Activated CD4-positive, alpha-beta T cell treated with anti-CD3 and anti-CD28 coated beads, Interleukin-2, amount 10 ng/mL, durations not matched to agents 24 days and 14 days (primary cell): Measurements from ENCODE around the gene PML. TPM values are rescaled to one million over a fixed set of nuclear protein-coding genes. Genes with fewer than 3 reads are reported as not detected.
"Not testable (repeated sequence)": the region's sequence is repeated elsewhere in the genome, so short reads cannot be mapped to it uniquely, and the experiment has no call there.

Experiments used
- DNase-seq: peaks from one replicate; pipeline ENCODE4 v3.0.0; 2022
- H3K27ac Mint-ChIP-seq: one replicate; pipeline ENCODE4 v1.8.0; 2022; ENCODE audit warnings: mild to moderate bottlenecking, mixed read lengths
- H3K27me3 Mint-ChIP-seq: one replicate; pipeline ENCODE4 v1.8.0; 2022; ENCODE audit warnings: mixed read lengths
- H3K36me3 Mint-ChIP-seq: one replicate; pipeline ENCODE4 v1.8.0; 2022; ENCODE audit warnings: low read depth, mild to moderate bottlenecking, mixed read lengths
- H3K4me1 Mint-ChIP-seq: one replicate; pipeline ENCODE4 v1.8.0; 2021; ENCODE audit warnings: mixed read lengths
- H3K4me3 Mint-ChIP-seq: one replicate; pipeline ENCODE4 v1.8.0; 2022; ENCODE audit warnings: mild to moderate bottlenecking, moderate library complexity, mixed read lengths
- H3K9me3 Mint-ChIP-seq: one replicate; pipeline ENCODE4 v1.8.0; 2021; ENCODE audit warnings: mixed read lengths
- intact Hi-C: fragments of 100-400 bp; cut with micrococcal nuclease; formaldehyde crosslinking; loops from one replicate; pipeline ENCODE4 v1.15.1; 2023
- total RNA-seq: library from RNA; stranded (reverse); gene quantifications from 2 replicates; pipeline ENCODE4 v1.2.3, GENCODE V29; 2022

Gene PML
- total RNA-seq, 1 donor from 2014 or later: 61.3 TPM

DNA sequence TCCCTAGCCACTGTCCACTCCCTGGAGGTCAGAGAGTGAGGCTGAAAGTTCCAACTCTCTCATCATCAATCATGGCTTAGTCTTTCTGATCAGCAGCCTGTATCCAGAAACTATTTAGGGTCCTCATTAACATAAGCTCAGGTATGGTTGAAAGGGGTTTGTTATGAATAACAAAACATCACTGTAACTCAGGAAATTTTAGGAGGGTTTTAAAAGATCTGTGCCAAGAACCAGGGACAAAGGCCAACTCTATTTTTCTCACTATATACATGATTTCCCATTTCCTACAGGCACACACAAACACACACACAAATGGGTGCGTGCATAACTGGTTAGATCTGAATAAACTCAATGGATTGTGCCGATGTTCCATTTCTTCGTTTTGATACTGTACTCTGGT is 26.1 kb upstream of the PML start:
- no peaks in the 10 kb centered on the region for H3K27me3 Mint-ChIP-seq
- peaks cover 39% of the 10 kb centered on the region for H3K4me1 Mint-ChIP-seq
- H3K4me3 Mint-ChIP-seq: no peak overlapping the region
- DNase-seq: no peak
- intact Hi-C loops: no loop called here
- H3K36me3 Mint-ChIP-seq: no peaks in the 10 kb centered on the region
- no peaks in the 10 kb centered on the region for H3K9me3 Mint-ChIP-seq
- no peak overlapping the region for H3K27ac Mint-ChIP-seq

GRCh38 chr15:73969151-73969759 is 25.3 kb upstream of the PML start:
- no peak for DNase-seq
- H3K27me3 Mint-ChIP-seq: no peaks in the 10 kb centered on the region
- peaks cover 1% of the 10 kb centered on the region for H3K9me3 Mint-ChIP-seq
- peak overlapping the region; percentile 25 for H3K27ac Mint-ChIP-seq
- no peak overlapping the region for H3K4me3 Mint-ChIP-seq
- intact Hi-C loops: no loop called here
- no peaks in the 10 kb centered on the region for H3K36me3 Mint-ChIP-seq
- H3K4me1 Mint-ChIP-seq: peaks cover 41% of the 10 kb centered on the region

DNA sequence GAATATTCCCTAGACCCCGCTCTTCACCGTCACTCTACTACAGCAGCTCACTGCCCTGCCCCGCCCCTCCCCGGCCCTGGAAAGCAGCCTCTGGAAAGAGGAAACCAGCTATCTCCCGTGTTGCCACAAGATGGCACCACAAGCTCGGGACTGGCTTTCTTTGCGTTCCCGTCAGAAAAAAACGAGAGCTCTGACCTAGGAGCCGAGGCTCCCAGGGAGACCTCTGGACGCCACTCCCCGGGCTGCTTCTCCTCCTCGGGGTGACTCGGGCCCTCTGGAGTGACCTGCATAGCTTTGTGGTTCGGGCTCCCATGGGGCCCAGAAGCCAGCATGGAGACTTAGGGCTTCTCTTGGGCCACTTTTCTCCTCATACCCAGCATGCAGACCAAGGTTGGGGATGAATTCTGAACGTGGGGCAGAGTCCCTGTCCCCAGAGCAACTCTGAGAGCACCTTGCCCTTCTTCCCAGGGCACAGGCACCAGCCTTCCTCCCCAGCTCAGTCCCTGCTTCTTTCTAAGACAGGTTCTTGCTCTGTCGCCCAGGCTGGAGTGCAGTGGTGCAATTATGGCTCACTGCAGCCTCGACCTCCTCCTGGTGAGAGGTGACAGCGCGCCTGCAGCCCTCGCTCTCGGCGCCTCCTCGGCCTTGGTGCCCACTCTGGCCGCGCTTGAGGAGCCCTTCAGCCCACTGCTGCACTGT is 21.4 kb upstream of the PML start:
- intact Hi-C loops: loop anchor here (1.0 to 5.0 kb wide), 4 partner anchors 34 to 349 kb away; no protein-coding TSS in a partner anchor
- peak; percentile 95 for DNase-seq
- Mint-ChIP-seq H3K4me1 (peaks cover 37% of the 10 kb centered on the region), H3K9me3 (peaks cover 5% of the 10 kb centered on the region), H3K27ac (peak overlapping the region; percentile 25), H3K36me3 (peaks cover 3% of the 10 kb centered on the region), H3K4me3 (peak overlapping the region; percentile 51), H3K27me3 (peaks cover 5% of the 10 kb centered on the region)

- H3K36me3 Mint-ChIP-seq, H3K27ac Mint-ChIP-seq, H3K9me3 Mint-ChIP-seq, H3K4me3 Mint-ChIP-seq, H3K27me3 Mint-ChIP-seq, DNase-seq: not testable (repeated sequence)
- H3K4me1 Mint-ChIP-seq: peaks cover 37% of the 10 kb centered on the region
- intact Hi-C loops: loop anchor here (1.0 to 5.0 kb wide), 4 partner anchors 34 to 349 kb away; no protein-coding TSS in a partner anchor
Measured at GRCh38 chr15:73973683-73974200, 20.8 kb upstream of the PML start.

GRCh38 chr15:73975440-73976125 is 18.9 kb upstream of the PML start:
- DNase-seq: peak; percentile 90
- H3K4me1 Mint-ChIP-seq: peaks cover 37% of the 10 kb centered on the region
- H3K9me3 Mint-ChIP-seq, H3K27me3 Mint-ChIP-seq, intact Hi-C loops, H3K36me3 Mint-ChIP-seq: not testable (repeated sequence)
- H3K4me3 Mint-ChIP-seq: peak overlapping the region; percentile 62
- peak overlapping the region; percentile 68 for H3K27ac Mint-ChIP-seq

GRCh38 chr15:73978896-73979295 is 15.6 kb upstream of the PML start:
- H3K4me3 Mint-ChIP-seq: no peak overlapping the region
- H3K9me3 Mint-ChIP-seq: peaks cover 5% of the 10 kb centered on the region
- peaks cover 3% of the 10 kb centered on the region for H3K36me3 Mint-ChIP-seq
- H3K27ac Mint-ChIP-seq: peak overlapping the region; percentile 31
- intact Hi-C loops: no loop called here
- H3K27me3 Mint-ChIP-seq: peaks cover 7% of the 10 kb centered on the region
- DNase-seq: no peak
- H3K4me1 Mint-ChIP-seq: peaks cover 49% of the 10 kb centered on the region

DNA sequence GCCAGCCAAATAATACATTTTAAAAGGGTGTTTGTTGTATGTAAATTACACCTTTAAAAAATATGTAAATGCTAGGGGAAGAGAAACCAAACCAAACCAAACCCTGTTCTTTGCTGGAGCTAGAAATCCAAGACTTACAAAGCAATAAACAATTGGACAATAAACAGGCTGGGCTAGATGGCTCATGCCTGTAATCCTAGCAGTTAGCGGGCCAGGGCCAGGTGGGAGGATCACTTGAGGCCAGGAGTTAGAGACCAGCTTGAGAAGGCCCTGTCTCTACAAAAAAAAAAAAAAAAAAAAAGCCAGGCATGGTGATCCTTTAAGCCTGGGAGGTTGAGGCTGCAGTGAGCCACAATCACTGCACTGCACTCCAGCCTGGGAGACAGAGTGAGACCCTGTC is 14.9 kb upstream of the PML start:
- no peak overlapping the region for H3K27ac Mint-ChIP-seq
- peaks cover under 1% of the 10 kb centered on the region for H3K9me3 Mint-ChIP-seq
- H3K4me1 Mint-ChIP-seq: peaks cover 50% of the 10 kb centered on the region
- peaks cover 6% of the 10 kb centered on the region for H3K36me3 Mint-ChIP-seq
- intact Hi-C loops: loop anchor here (2.0 kb wide), 1 partner anchor 27 kb away; no protein-coding TSS in a partner anchor
- H3K4me3 Mint-ChIP-seq: no peak overlapping the region
- peaks cover 5% of the 10 kb centered on the region for H3K27me3 Mint-ChIP-seq
- no peak for DNase-seq

DNA sequence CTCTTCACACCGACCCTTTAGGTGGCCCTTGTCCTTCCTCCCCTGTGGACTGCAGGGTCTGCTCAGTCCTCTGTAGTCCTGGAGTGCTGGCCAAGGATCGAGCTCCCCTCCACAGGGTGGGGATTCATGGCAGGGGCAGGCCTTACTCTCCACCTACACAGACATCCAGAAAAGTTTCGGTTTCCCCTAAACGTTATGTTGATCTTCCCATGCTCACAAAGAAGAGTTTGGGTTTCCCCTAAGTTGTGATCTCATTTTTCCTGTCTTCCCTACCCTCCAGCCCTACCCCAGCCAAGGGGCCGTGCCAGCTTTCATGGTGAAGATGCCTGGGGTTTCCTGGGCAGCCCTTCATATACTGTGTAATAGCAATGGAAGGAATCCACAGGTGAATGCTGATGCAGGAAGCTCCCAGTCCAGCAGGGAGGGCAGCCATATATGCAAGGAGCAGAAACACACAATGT is 12.7 kb upstream of the PML start:
- DNase-seq: peak; percentile 72
- Mint-ChIP-seq H3K4me1 (peaks cover 52% of the 10 kb centered on the region), H3K27me3 (peaks cover 1% of the 10 kb centered on the region), H3K27ac (peak overlapping the region; percentile 83), H3K4me3 (peak overlapping the region; percentile 71), H3K9me3 (no peaks in the 10 kb centered on the region), H3K36me3 (peaks cover 8% of the 10 kb centered on the region)
- intact Hi-C loops: loop anchor here (1.0 to 2.0 kb wide), 2 partner anchors 11 to 25 kb away; partner anchors contain the start of gene STOML1

DNA sequence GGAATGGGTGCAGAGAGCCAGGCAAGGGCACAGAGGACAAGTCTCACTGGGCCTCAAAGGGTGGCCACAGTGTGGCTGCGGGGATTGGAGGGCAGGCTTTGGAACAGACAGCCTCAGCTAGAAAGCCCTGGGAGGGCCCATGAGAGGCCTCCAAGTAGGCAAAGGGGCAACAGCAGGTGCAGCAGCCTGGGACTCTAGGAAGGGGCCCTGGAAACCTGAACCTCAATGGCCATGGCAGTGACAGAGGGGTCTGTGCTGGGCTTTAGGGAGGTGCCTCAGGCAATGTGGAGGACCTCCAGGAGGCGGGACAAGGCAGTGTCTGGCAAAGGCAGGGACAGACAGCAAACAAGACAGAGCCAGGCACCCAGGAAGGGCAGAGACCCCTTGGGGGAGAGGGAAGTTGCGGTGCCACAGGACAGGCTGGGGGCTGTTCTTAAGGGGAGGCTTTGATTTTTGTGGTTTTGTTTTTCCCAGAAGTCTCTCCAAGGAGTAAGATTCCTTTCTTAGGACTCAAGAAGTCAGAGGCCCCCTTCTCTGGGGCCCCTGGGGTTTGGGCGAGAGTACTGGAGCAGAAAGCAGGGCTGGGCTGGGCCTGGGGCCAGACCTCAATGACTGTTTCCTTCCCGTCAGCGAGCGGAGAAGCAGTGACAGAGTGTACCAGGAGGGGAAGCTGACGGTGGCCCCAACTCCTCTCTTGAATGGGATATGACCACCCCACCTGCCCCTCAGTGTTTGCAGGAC is 12.1 kb upstream of the PML start:
- peak; percentile 78 for DNase-seq
- H3K27ac Mint-ChIP-seq: peak overlapping the region; percentile 83
- H3K36me3 Mint-ChIP-seq: peaks cover 10% of the 10 kb centered on the region
- no peaks in the 10 kb centered on the region for H3K9me3 Mint-ChIP-seq
- H3K4me3 Mint-ChIP-seq: peak overlapping the region; percentile 71
- H3K27me3 Mint-ChIP-seq: peaks cover 1% of the 10 kb centered on the region
- intact Hi-C loops: loop anchor here (1.0 kb wide), 1 partner anchor 10 kb away; the partner anchor contains the start of gene STOML1
- peaks cover 54% of the 10 kb centered on the region for H3K4me1 Mint-ChIP-seq

DNA sequence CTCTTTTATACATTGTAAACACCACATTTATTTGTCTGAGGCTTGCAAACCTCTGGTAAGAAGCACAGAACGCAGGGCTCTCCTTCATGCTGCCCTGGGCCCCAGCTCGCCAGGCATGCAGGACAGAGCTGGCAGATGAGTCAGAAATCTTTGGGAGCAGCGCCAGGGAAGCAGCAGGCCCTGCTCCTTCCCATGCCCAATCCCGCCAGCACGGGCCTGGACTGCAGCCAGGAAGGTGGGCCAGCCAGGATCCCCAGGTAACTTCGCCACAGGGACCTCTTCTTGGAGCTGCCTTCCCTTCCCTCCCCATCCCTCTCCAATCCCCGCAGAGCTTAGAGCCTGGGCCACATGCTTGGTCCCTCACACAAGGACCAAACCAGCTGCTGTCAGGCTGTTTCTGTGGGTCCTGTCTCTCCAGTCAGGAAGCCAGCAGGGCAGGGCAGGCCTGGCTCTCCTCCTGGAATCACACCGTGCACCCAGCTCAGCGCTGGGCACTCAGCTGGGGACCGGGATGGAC is 11.2 kb upstream of the PML start:
- H3K27me3 Mint-ChIP-seq: peaks cover 1% of the 10 kb centered on the region
- intact Hi-C loops: no loop called here
- H3K9me3 Mint-ChIP-seq: no peaks in the 10 kb centered on the region
- no peak for DNase-seq
- H3K27ac Mint-ChIP-seq: peak overlapping the region; percentile 83
- no peak overlapping the region for H3K4me3 Mint-ChIP-seq
- H3K4me1 Mint-ChIP-seq: peaks cover 59% of the 10 kb centered on the region
- peaks cover 10% of the 10 kb centered on the region for H3K36me3 Mint-ChIP-seq

DNA sequence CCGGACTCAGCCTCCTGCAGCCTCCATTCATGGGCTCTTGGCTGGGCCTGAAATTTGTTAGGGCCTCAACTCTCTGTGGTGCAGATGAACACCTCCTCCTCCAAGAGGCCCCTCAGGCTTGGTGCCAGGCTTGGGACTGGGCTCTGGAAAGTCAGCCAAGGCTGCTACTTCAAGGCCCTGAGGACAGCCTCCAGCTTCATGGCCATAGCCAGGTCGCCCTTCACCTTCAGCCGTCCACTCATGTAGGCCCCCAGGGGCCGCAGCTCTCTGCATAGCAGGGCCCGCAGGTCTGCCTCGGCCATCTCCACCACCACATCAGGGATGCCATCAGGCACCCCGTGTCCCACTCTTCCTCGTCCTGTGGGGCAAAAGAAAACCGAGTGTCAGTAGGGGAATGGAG is 10.7 kb upstream of the PML start:
- H3K9me3 Mint-ChIP-seq: no peaks in the 10 kb centered on the region
- intact Hi-C loops: no loop called here
- H3K27ac Mint-ChIP-seq: peak overlapping the region; percentile 82
- peaks cover 10% of the 10 kb centered on the region for H3K36me3 Mint-ChIP-seq
- H3K27me3 Mint-ChIP-seq: no peaks in the 10 kb centered on the region
- DNase-seq: no peak
- H3K4me1 Mint-ChIP-seq: peaks cover 59% of the 10 kb centered on the region
- no peak overlapping the region for H3K4me3 Mint-ChIP-seq

DNA sequence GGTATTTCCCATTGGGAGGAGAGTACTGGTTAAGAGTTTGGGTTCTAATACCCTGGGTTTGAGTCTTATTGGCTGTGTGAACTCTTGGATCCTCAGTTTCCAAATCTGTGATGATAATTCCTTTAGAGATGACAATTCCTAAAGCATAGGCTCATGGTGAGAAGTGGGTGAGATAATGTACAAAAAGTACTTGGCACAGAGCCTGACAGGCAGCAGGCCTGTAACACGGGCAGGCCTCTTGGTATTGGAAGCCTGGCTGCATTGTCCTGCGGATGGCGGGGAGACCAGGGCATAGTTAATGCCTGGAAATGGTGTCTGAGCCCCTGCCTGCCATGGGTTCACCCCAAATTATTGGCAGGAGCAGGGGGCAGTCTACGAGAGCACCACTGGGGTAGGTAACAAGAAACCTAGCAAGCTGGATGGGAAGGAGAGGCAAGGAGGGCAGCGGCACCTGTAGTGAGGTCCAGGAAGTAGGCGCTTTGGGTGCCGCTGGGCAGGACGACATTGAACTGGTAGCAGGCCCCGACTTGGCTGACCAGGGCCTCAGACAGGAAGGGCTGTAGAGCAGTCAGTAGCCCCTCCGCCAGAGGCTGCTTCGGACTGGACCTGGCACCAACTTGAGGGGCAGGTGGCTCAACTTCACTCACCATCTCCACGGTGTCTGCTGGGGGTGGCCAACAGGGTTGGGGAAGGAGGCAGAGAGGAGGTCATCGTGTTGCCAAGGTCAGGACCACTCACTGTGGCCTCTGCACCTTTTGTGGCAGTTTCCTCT is 10.1 kb upstream of the PML start:
- H3K9me3 Mint-ChIP-seq: no peaks in the 10 kb centered on the region
- intact Hi-C loops: no loop called here
- no peak overlapping the region for H3K4me3 Mint-ChIP-seq
- H3K36me3 Mint-ChIP-seq: peaks cover 10% of the 10 kb centered on the region
- H3K4me1 Mint-ChIP-seq: peaks cover 60% of the 10 kb centered on the region
- no peaks in the 10 kb centered on the region for H3K27me3 Mint-ChIP-seq
- peak overlapping the region; percentile 82 for H3K27ac Mint-ChIP-seq
- DNase-seq: no peak
